Naive B cell (primary cell): ENCODE data around the gene CALCA. TPM values are rescaled to one million over a fixed set of nuclear protein-coding genes. Genes with fewer than 3 reads are reported as not detected.

Experiments used
- ATAC-seq, 2 donors: fragments of 150-1000 bp; cut with Tn5 transposase; 2 replicates each; pipeline ENCODE4 v1.10.0; 2021; ENCODE audit warnings: low read depth in 2 of 2, mild to moderate bottlenecking in 2 of 2, moderate library complexity in 2 of 2
- DNase-seq: peaks from one replicate; pipeline ENCODE4 v3.0.0; 2022
- H3K27ac Mint-ChIP-seq, 6 donors: one replicate each; pipeline ENCODE4 v1.8.0; 2020 to 2022; ENCODE audit warnings: mild to moderate bottlenecking in 6 of 6, mixed read lengths in 6 of 6, moderate library complexity in 5 of 6, inconsistent platforms in 2 of 6
- H3K27me3 Mint-ChIP-seq, 3 donors: one replicate each; pipeline ENCODE4 v1.8.0; 2021 to 2022; ENCODE audit warnings: mixed read lengths in 3 of 3, mild to moderate bottlenecking in 1 of 3
- H3K36me3 Mint-ChIP-seq, 2 donors: one replicate each; pipeline ENCODE4 v1.8.0; 2020 to 2022; ENCODE audit warnings: mixed read lengths in 2 of 2, inconsistent platforms in 1 of 2, mild to moderate bottlenecking in 1 of 2
- H3K4me1 Mint-ChIP-seq, 3 donors: one replicate each; pipeline ENCODE4 v1.8.0; 2020 to 2022; ENCODE audit warnings: mixed read lengths in 3 of 3, inconsistent platforms in 1 of 3, mild to moderate bottlenecking in 1 of 3, moderate library complexity in 1 of 3
- H3K4me3 Mint-ChIP-seq, 8 donors: one replicate each; pipeline ENCODE4 v1.8.0; 2020 to 2022; ENCODE audit warnings: mild to moderate bottlenecking in 8 of 8, mixed read lengths in 8 of 8, moderate library complexity in 8 of 8, inconsistent platforms in 2 of 8
- H3K9me3 Mint-ChIP-seq, 7 donors: one replicate each; pipeline ENCODE4 v1.8.0; 2020 to 2022; ENCODE audit warnings: mixed read lengths in 7 of 7, mild to moderate bottlenecking in 5 of 7, inconsistent platforms in 2 of 7, moderate library complexity in 1 of 7
- polyA plus RNA-seq, 6 donors: library from polyadenylated mRNA; unstranded; fragments of 300-500 nt; fragmentation: Illumina TruSeq; gene quantifications; one replicate each; pipeline ENCODE4 v1.2.3, GENCODE V29; 2021; ENCODE audit warnings: low read depth in 6 of 6

The CALCA gene
- polyA plus RNA-seq, 6 donors from 2014 or later, result not detected

DNA sequence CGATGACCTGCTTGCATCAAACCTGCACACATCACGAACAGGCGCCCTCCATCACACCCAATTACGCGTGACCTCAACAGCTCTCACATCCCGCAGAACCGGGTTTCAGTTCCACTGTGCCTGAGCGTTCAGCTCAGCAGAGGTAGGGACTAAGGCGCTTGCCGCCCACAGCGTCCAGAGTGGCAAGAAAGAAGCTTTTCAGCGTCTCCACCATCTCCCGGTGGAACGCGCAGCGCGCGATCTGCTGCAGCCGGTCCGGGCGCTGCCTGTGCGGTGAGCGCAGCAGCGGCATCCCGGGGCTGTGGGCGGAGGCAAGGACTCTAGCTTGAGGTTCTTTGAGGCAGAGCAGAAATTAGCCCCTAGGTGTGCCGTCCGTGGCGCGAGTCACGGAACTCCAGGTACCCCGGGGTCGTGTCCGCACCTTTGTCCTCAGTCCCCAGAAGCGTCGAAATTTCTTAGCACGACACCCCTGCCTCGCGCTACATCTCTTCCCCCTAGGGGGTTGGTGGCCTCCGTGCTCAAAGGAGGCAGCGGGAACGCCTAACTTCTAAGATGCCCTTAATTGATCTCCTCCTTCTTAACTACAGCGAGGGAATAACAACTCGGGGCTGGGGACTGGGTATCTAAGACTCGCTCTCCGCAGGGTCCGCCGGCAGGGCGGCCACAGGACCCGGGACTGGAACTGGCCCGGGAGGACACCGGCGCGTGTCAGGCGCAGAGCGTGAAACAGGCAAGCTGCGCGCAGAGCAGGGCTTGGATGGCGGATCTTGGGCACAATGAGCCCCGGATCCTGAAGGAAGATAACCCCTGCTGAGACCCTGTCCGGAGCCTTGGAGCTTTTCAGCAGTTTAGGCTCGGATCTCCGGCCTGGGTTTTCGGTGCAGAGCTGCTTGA is 1.7 kb upstream of the CALCA start:
- Mint-ChIP-seq H3K27ac (peak overlapping the region in 4 of 6 donors; percentile 30 to 96 (median 62)), H3K4me3 (peak overlapping the region; percentile 63 to 87 (median 83)), H3K36me3 (peaks cover 0 to 7% of the 10 kb centered on the region in 2 donors), H3K4me1 (peaks cover 22 to 40% (median 37%) of the 10 kb centered on the region in 3 donors), H3K27me3 (peaks cover 72 to 86% (median 80%) of the 10 kb centered on the region in 3 donors), H3K9me3 (peaks cover 0 to 4% (median 0%) of the 10 kb centered on the region in 7 donors)
- peak; percentile 89 to 93 for ATAC-seq
- DNase-seq, result peak; percentile 76

DNA sequence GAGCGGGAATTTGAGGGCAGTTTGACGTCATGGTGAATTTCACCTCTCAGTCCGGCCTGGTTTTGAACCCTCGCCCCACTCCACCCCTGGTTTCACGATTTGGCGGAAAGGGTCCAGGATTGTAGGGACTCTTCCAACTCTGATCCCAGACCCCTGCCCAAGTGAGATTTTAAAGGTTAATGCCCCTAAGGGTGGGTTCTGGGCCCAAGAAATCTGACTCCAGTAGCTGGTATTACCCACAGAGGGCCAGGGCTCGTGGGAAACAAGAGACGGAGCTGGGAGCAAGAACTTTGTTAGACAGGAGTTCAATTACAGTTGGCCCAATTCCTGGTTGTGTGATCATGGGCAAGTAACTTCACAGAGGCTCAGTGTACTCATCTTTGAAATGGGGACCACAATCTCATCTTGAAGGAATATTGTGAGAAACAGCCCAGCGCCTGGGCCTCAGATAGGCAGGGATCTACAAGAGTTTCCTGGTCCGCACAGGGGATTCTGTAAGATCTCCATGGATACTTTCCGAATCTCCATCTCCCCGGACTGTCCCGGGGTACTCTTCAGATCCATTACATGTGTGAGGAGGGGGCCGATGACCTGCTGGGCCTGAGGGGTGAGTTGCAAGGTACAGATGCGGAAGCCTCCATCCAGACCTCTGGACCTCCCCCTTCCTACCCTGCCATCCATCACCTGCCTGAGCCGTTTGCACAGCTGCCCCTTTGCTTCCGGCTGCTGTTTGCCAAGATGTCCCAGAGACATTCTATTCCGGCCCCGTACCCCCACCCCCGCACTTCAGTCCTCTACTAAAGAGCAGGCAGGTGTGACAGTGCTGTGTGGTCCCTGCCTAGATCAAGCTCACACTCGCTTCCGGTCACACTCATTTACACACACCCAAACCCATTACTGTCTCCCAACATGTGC is 687 bp upstream of the CALCA start:
- H3K4me1 Mint-ChIP-seq, result peaks cover 22 to 40% (median 37%) of the 10 kb centered on the region in 3 donors
- DNase-seq, result no peak
- H3K27me3 Mint-ChIP-seq, result peaks cover 76 to 91% (median 84%) of the 10 kb centered on the region in 3 donors
- H3K9me3 Mint-ChIP-seq, result peaks cover 0 to 4% (median 0%) of the 10 kb centered on the region in 7 donors
- ATAC-seq, result no peak
- H3K27ac Mint-ChIP-seq, result peak overlapping the region; percentile 2 to 96 (median 42)
- H3K36me3 Mint-ChIP-seq, result peaks cover 0 to 7% of the 10 kb centered on the region in 2 donors
- peak overlapping the region; percentile 63 to 87 (median 83) for H3K4me3 Mint-ChIP-seq

DNA sequence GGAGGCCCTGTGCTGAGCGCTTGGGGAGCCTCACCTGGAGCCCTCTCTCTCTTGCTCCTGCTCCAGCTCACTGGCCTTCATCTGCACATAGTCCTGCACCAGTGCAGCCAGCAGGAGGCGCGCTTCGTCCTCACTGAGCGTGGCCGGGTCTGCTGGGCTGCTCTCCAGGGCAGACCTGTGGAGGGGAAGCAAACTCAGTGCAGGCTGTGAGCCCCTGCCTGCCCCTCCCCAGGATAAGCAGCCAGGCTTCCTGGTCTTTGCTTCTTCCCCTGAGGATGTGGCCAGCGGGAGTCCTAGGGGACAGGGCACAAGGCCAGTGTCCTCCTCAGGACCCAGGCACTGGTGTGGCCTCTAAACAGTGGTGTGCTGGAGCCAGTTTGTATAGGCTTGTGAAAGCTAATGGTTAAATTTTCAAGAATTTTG is 2.2 kb downstream of the CALCA start:
- Mint-ChIP-seq H3K27me3 (peaks cover 84 to 89% (median 84%) of the 10 kb centered on the region in 3 donors), H3K4me1 (peaks cover 22 to 36% (median 33%) of the 10 kb centered on the region in 3 donors), H3K27ac (no peak overlapping the region), H3K9me3 (peaks cover 0 to 5% (median 0%) of the 10 kb centered on the region in 7 donors), H3K36me3 (peaks cover 0 to 7% of the 10 kb centered on the region in 2 donors), H3K4me3 (no peak overlapping the region)
- DNase-seq (no peak), ATAC-seq (no peak)

DNA sequence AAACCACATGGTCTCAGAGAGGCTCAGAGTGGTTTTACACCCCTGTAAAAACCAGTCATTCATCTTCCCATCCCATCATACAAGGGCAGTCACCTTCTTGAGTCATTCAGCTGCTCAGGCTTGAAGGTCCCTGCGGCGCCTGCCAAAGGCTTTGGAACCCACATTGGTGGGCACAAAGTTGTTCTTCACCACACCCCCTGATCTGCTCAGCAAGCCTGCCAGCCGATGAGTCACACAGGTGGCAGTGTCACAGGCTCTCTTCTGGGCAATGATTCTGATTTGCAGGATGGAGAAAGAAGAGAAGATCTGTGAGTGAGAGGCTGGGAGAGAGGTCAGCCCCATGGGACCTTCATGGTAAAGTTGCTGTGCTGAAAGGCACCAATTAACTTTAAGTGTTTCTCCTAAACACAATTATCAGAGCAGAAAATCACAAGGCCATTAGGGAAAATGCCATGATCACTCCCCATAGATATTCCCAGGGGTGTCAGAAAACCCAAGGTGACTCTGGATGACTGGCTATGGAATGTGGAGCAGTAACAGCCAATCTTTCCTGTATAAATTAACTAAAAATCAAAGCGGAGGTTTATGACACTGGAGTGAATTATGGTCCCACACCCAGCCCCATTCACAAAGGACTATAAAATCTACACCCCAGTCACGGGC is 4.4 kb downstream of the CALCA start:
- no peak for ATAC-seq
- H3K36me3 Mint-ChIP-seq, result peaks cover 0 to 7% of the 10 kb centered on the region in 2 donors
- peaks cover 0 to 5% (median 0%) of the 10 kb centered on the region in 7 donors for H3K9me3 Mint-ChIP-seq
- no peak overlapping the region for H3K27ac Mint-ChIP-seq
- H3K4me1 Mint-ChIP-seq, result peaks cover 7 to 14% (median 11%) of the 10 kb centered on the region in 3 donors
- H3K27me3 Mint-ChIP-seq, result peaks cover 62 to 68% (median 65%) of the 10 kb centered on the region in 3 donors
- H3K4me3 Mint-ChIP-seq, result no peak overlapping the region
- no peak for DNase-seq

DNA sequence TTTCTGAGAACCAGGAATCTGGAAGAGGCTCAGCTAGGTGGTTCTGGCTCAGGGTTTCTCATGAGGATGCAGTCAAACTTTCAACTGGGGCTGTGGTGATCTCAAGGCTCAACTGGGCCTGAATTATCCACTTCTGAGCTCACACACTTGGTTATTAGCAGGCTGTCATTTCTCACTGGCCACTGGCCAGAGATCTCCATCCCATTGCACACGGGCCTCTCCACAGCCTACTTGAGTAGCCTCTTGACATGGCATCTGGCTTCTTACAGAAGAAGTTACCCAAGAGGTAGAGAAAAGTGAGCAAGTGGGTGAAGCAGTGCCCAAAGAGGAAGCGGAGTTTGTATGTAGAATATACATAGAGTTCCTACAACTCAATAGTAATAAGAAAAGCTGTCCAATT is 16.0 kb downstream of the CALCA start:
- H3K27ac Mint-ChIP-seq, result no peak overlapping the region
- no peaks in the 10 kb centered on the region for H3K9me3 Mint-ChIP-seq
- no peaks in the 10 kb centered on the region for H3K4me1 Mint-ChIP-seq
- DNase-seq (no peak), ATAC-seq (no peak)
- H3K27me3 Mint-ChIP-seq, result peaks cover 7 to 42% (median 30%) of the 10 kb centered on the region in 3 donors
- no peak overlapping the region for H3K4me3 Mint-ChIP-seq
- no peaks in the 10 kb centered on the region for H3K36me3 Mint-ChIP-seq

DNA sequence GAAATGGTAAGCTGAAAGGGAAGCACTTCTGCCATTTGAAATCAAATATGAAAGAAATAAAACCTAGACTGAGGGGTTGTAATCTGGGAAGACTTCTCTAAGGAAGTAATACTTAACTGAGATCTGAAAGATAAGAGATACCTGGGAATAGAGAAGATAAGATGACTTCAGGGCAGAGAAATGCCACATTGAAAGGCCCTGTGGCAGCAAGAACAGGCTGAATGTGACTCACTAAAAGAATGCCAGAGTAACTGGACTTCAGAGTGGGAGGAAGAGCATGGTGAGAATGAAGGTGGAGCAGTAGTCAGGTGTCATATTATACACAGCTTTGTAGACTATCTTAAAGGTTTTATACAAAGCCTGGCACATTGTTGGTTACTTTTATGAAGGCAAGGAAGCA is 17.6 kb downstream of the CALCA start:
- DNase-seq, result no peak
- H3K4me3 Mint-ChIP-seq, result no peak overlapping the region
- no peaks in the 10 kb centered on the region for H3K9me3 Mint-ChIP-seq
- H3K27ac Mint-ChIP-seq, result peak overlapping the region in 1 of 6 donors; percentile 48
- H3K36me3 Mint-ChIP-seq, result no peaks in the 10 kb centered on the region
- no peaks in the 10 kb centered on the region for H3K4me1 Mint-ChIP-seq
- ATAC-seq, result no peak
- peaks cover 5 to 38% (median 20%) of the 10 kb centered on the region in 3 donors for H3K27me3 Mint-ChIP-seq

DNA sequence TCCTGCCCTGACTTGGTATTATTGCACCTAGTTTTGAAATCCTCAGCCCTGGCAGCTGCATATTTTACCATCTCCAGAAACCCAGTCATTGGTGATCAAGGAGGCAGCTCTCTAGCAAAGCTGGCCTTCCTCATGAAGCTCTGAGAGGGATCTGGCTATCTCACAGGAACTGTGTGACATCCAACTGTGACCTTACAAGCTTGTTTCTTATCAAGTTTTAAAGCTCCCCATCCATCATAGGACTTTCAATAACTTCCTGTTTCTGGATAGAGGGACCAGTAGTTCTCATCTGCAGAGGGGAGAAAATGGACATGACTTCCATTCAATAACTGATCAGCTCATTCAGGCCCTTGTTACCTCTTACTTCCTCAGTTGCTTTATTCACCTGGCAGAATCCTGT is 18.2 kb downstream of the CALCA start:
- ATAC-seq (no peak), DNase-seq (no peak)
- H3K27ac Mint-ChIP-seq, result no peak overlapping the region
- no peak overlapping the region for H3K4me3 Mint-ChIP-seq
- H3K27me3 Mint-ChIP-seq, result peaks cover 5 to 32% (median 20%) of the 10 kb centered on the region in 3 donors
- H3K36me3 Mint-ChIP-seq, result no peaks in the 10 kb centered on the region
- H3K4me1 Mint-ChIP-seq, result no peaks in the 10 kb centered on the region
- no peaks in the 10 kb centered on the region for H3K9me3 Mint-ChIP-seq

DNA sequence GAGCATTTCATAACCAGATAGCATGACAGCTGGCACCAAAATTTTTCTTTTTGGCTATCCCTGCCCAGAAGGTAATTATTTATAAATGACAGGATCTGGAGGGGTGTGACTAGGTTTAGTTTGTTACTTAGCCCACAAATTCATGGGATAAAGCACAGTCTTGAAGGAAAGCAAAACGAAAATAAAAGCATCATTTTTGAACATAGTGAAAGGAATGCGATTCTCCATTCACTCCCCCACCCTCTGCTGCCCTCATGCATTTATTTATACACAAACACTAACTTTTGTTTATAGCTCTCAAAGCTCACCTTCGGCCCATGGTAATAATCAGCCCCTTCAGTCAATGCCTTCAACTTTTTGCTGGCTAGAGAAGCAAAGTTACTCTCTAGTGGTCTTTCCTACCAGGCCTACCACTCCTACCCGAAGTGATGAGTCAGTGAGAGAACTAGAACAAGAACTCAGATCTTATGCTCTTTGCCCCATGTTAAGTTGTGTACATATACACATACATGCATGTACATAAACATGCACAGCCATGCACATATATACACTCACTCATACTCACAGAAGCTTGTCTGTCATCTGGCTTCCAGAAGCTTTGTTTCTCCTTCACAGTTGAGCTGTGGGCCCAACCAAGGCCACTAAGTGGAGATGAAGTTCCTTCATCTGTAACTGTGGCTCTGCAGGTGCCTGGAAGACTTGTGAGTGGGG is 22.6 kb downstream of the CALCA start:
- no peak overlapping the region for H3K4me3 Mint-ChIP-seq
- DNase-seq (no peak), ATAC-seq (no peak)
- H3K27ac Mint-ChIP-seq, result no peak overlapping the region
- no peaks in the 10 kb centered on the region for H3K4me1 Mint-ChIP-seq
- H3K9me3 Mint-ChIP-seq, result peaks cover 0 to 4% (median 0%) of the 10 kb centered on the region in 7 donors
- H3K36me3 Mint-ChIP-seq, result no peaks in the 10 kb centered on the region
- H3K27me3 Mint-ChIP-seq, result peaks cover 0 to 15% (median 12%) of the 10 kb centered on the region in 3 donors

DNA sequence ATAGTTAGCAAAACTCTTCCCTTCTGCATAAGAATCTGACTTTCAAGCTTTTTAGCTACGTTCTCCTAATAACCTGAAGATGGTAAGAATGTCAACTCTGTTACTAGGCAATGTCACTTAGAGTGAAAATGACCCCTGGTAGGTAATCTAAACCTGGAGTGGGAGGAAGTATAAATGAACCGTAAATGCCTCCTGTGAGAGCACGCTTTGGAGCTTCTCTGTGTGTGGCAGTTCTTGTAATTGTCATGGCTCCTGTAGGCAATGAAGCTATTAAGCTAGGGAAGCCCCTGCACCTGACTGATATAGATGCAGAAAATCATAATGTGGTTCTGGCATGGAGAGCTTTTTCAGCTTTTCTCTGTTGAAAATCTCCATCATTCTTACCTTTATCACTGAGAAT is 29.4 kb downstream of the CALCA start:
- Mint-ChIP-seq H3K27me3 (peaks cover 18 to 29% (median 20%) of the 10 kb centered on the region in 3 donors), H3K4me1 (no peaks in the 10 kb centered on the region), H3K9me3 (peaks cover 0 to 11% (median 8%) of the 10 kb centered on the region in 7 donors), H3K27ac (no peak overlapping the region), H3K36me3 (peaks cover 0 to 15% of the 10 kb centered on the region in 2 donors), H3K4me3 (no peak overlapping the region)
- ATAC-seq (no peak), DNase-seq (no peak)

DNA sequence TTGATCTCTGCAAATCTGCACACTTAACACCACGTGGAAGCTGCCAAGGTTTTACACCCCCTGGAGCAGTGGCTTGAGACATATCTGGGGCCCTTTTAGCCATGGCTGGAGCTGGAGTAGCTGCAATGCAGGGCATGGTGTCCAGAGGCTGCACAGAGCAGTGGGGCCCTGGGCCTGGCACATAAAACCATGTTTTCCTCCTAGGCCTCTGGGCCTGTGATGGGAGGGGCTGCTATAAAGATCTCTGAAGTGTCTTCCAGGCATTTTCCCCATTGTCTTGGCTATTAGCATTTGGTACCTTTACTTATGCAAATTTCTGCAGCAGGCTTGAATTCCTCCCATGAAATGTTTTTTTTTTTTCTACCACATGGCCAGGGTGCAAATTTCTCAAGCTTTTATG is 33.2 kb downstream of the CALCA start:
- H3K4me3 Mint-ChIP-seq, result no peak overlapping the region
- peaks cover 0 to 15% of the 10 kb centered on the region in 2 donors for H3K36me3 Mint-ChIP-seq
- H3K9me3 Mint-ChIP-seq, result peaks cover 0 to 12% (median 8%) of the 10 kb centered on the region in 7 donors
- ATAC-seq (no peak), DNase-seq (no peak)
- no peak overlapping the region for H3K27ac Mint-ChIP-seq
- peaks cover 23 to 52% (median 29%) of the 10 kb centered on the region in 3 donors for H3K27me3 Mint-ChIP-seq
- no peaks in the 10 kb centered on the region for H3K4me1 Mint-ChIP-seq

DNA sequence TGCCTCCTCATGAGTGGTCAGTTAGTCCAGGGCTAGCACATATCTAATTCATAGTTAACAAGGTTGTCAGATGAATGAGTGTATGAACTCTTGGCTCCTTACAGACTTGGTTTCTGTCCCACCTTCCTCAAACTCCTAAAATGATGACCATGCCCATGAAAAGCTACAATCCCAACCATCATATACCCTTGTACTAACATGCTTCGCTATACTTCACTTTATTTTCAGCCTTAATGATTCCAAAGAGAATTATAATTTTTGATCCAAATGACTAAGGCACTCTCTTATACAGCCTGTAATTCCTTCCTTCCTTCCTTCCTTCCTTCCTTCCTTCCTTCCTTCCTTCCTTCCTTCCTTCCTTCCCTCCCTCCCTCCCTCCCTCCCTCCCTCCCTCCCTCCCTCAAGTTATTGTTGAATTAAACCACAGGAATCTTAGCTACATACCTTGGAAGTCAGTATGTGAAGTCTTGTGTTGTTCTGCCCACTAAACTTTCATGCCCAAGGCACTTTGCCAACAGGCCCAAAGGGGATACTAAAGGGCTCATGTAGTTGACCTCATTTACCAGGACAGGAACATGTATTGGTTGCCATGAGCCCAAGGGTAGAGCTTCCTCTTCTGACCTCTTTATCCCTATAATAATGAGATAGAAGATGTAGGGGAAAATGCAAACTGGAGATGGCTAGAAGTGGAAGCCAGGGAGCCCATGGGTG is 37.4 kb downstream of the CALCA start:
- Mint-ChIP-seq H3K4me3 (no peak overlapping the region), H3K4me1 (no peaks in the 10 kb centered on the region), H3K9me3 (peaks cover 0 to 12% (median 7%) of the 10 kb centered on the region in 7 donors), H3K27ac (no peak overlapping the region), H3K27me3 (peaks cover 29 to 54% (median 30%) of the 10 kb centered on the region in 3 donors), H3K36me3 (peaks cover 0 to 11% of the 10 kb centered on the region in 2 donors)
- no peak for DNase-seq
- no peak for ATAC-seq

DNA sequence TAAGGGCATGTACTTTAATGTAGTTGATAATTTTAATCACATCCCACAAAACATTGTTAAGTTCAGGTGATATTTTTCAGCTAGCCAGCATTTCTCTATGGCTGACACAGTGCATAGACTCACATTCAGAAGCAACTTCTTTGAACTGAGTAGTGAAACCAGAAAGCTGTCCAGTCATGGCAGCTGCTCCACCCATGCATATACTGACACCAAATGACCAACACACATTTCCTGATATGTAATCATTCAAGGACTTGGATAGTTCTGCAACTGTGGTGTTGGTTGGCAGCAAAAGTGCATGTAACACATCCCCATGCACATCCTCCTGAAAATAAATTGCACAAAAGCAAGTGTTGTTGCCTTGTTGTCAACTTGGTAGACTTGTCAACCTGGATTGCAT is 39.7 kb downstream of the CALCA start:
- DNase-seq (no peak), ATAC-seq (no peak)
- Mint-ChIP-seq H3K9me3 (peaks cover 0 to 14% (median 8%) of the 10 kb centered on the region in 7 donors), H3K4me3 (no peak overlapping the region), H3K4me1 (no peaks in the 10 kb centered on the region), H3K36me3 (no peaks in the 10 kb centered on the region), H3K27me3 (peaks cover 26 to 49% (median 28%) of the 10 kb centered on the region in 3 donors), H3K27ac (no peak overlapping the region)
